HG02763 (cell line): ENCODE results near the gene TECPR2.
"Not testable (repeated sequence)": the region's sequence is repeated elsewhere in the genome, so short reads cannot be mapped to it uniquely, and the experiment has no call there.

ENCODE experiments used
- ATAC-seq: cut with Tn5 transposase; IDR thresholded peaks from one replicate; pipeline ENCODE4 v1.9.1; 2021; ENCODE audit warnings: mild to moderate bottlenecking, moderate library complexity; ENCODE audit not compliant: unreplicated experiment

TECPR2 gene

DNA sequence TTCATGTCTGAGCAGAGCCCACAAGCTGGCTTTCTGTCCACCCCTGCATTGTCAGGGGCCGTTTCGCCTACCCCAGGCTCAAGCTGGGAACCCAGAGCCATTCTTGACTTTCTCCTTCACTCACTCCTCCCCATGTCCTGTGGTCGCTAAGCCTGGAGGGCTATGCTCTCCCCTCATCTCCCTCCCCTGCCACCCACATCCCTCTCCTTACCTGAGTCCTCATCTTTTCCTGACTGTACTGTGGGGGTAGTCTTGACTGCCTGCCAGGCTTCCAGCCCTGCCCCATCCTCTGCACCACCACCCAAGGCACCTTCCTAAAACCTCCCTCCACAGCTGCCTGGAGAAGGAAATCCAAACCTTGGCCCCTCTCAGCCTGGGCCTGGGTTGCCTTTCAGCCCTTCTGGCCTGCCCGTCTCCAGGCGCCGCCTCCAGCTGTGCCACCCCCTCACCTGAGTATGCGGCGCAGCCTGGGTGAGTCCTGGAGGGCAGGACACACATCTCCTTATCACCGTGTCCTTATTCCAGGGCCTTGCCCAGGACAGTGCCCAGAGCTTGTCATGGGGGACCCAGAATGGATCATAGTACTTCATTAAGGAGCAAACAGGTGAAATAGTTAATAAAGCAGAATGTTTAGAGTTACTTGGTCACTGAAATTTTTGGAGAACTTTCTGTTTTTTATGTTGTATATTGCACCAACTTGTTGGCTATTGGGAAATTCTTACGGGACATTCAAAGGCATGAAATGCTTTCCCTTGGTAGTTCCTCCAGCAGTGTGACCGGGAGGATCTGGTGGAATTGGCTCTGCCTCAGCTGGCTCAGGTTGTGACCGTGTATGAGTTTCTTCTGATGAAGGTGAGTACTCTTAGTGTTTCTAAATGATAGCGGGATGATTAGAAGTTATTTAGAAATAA, 28.7 kb upstream of the TECPR2 start:
- ATAC-seq, result no peak

DNA sequence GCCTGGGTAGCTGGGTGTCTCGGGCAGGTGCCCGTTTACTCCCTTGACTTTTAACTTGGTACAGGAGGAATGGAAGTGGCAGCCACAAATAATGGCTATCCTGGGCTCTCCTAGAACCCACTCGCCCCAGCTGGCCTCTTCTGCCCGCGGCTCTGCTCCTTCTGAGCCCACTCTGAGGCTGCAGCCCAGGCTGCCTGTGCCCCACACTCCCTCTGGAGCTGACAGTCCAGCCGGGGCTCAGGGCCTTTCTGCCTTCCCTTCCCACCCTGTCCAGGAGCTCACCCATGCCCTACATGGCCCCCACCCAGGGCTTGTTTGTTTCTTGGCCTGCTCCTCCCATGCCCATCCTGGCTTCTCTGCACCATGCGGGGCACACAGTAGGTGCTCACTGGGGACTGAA, 27.6 kb upstream of the TECPR2 start:
- no peak for ATAC-seq

DNA sequence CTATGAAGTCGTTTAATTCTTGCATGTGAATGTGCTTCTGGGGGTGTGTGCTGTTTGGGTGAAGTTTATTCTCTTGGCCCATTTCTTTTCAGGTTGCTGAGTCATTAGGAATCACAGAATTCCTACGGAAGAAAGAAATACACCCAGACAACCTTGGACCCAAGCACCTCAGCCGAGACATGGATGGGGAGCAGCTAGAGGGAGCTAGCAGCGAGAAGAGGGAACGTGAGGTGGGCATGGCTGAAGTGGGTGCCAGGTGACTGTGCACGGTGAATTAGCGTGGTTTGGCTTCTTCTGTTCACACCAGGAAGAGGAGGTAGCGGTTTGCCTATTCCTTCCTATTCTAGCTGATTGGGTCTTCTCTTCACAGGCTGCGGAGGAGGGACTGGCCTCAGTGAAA, 24.0 kb upstream of the TECPR2 start:
- ATAC-seq, result no peak

DNA sequence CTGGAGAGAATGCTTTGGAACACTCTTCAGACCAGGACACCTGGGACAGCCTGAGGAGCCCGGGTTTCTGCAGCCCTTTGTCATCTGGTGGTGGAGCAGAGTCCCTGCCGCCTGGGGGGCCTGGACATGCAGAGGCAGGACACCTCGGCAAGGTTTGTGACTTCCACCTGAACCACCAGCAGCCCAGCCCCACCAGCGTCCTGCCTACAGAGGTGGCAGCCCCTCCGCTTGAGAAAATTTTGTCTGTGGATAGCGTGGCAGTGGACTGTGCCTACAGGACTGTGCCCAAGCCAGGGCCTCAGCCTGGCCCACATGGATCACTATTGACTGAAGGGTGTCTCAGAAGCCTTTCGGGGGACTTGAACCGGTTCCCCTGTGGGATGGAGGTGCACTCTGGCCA, 21.2 kb upstream of the TECPR2 start:
- ATAC-seq, result no peak

DNA sequence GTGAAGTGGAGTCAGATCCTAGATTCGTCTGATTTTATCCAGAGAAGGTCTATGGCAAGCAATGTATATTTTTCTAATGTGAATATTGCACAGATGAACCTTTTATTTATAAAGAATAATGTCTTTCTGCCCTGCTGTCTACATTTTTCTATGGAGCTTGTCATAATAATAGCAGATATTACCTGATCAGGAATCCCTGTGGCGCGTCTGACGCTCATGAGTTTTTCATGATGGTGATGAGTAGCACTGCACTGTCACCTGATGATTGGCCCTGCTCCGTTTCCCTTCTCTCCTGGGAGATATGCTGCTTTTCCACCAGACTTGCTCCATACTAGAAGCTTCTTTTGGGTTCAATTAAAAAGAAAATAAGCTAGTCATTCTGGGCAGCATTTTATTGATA, 20.5 kb upstream of the TECPR2 start:
- no peak for ATAC-seq

DNA sequence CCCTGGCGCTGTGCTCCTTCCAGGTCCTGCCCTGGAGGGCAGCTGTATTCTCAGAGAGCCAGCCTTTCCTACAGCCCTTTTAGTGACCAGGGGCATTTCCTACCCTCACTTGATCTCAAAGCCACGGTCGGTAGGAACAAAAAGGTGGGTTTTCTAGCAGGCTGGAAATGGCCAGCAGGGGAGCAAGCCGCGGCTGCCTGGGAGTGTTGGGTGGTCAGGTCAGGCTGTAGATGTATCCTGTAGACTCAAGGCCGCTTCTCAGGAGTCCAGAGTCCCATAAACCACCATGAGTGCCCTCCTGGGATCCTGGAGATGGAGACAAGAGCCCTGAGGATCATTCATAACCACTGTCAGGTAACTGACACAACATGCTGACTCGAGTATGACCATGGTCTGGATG, 18.7 kb upstream of the TECPR2 start:
- no peak for ATAC-seq

DNA sequence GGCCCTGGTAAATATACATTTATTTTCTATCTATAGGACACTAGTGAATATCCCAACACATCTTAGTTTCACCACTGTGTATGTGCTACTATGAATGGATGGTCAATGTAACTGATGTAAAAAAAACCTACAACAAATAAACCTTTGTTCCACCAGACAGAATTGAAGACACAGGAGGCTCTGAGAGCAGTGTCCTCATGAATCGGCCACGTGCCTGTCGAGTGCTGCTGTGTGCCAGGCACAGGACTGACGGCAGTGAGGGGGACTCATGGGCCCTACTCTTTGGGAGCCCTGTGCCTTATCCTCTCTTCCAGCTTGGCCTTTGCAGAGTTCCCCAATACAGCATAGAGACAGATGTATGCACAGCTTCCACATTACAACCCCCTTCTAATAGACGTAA, 18.3 kb upstream of the TECPR2 start:
- no peak for ATAC-seq

DNA sequence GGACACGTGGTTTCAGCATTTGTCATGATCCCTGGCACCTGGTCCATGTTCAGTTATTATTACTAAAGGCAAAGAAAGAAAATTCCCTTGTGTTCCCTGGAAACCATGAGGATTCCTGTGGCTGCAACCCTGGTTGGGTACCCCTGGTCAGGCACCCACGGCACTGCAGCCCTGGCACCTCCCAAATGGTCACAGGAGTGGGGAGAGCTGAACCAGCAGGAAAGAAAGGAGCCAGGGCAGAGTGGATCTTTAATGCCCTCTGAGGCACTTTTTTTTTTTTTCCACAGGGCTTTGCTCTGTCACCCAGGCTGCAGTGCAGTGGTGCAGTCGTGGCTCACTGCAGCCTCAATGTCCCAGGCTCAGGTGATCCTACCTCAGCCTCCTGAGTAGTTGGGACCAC, 17.5 kb upstream of the TECPR2 start:
- ATAC-seq, result no peak

DNA sequence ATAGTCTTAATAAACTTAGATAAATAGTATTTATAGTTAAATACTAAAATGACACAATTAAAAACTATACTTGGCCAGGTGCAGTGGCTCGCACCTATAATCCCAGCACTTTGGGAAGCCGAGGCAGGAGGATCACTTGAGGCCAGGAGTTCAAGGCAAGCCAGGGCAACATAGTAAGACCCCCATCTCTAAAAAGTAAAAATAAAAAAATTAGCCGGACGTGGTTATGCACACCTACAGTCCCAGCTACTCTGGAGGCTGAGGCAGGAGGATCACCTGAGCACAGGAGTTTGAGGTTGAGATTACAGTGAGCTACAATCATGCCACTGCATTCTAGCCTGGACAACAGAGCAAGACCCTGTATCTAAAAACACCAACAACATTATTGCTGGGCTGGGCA, 16.1 kb upstream of the TECPR2 start:
- ATAC-seq, result no peak

DNA sequence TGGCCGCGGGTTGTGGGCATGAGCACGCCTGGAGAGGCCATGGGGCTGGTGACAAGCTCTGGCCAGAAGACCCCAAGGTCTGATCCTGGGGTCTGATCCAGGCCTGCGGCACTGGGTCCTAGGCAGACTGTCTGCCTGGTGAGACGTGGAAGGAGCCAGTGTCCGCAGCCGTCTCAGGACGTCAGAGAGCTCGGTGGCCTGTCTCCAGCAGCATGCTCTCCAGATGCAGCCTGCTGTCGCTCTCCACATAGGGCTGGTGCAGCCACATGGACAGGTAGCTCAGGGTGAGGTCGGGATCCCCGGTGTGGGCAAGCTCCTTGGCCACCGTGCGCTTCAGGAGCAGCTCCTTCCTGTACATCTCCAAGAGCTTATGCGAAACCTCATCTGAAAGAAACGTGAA, 14.4 kb upstream of the TECPR2 start:
- no peak for ATAC-seq

DNA sequence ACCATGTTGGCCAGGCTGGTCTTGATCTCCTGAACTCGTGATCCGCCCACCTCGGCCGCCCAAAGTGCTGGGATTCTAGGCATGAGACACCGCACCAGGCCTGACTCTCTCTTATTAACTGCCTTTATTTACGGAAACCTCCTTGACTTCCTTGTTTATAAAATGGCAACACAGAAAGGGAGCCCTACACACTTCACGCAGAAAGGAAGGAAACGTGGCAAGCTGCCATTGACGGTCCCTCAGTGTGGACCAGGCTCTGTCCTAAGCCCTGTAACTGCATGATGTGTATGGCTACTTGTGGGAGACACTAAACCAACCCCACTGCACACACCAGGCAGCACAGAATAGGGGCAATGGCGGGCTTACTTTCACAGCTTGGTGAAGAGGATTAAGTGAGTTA, 11.7 kb upstream of the TECPR2 start:
- ATAC-seq, result no peak

DNA sequence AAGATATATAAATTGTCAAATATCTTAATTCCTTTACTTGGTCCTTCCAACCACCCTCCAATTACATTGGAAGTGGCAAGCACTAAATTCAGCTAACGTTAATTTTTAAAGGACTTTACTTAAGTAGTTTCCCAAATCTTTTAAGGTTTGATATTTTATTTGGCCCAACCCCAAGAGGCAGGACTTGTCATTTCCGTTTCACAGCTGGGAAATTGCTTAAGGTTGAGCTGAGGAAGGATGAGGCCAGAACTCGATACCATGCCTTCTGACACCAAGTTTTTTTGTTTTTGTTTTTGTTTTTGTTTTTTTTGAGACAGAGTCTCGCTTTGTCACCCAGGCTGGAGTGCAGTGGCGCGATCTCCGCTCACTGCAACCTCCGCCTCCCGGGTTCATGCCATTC, 11.1 kb upstream of the TECPR2 start:
- ATAC-seq, result not testable (repeated sequence)

DNA sequence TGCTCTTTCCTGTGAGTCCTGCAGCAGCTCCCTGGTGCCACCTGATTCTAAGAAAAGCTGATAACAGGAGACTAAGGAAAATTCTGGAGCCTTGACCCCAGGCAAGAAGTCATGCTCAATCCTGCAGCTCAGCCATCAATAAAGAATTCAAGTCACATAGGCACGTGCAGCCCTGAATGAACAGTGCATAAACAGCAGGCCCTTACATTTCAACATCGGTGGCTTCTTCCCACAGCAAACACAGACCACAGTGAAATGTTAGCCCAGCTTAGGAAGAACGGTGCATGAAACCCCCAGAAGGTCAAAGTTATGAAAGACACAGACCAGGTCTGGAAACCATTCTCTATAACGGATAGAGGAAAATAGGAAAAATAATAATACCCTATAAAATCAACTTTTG, 10.5 kb upstream of the TECPR2 start:
- no peak for ATAC-seq

DNA sequence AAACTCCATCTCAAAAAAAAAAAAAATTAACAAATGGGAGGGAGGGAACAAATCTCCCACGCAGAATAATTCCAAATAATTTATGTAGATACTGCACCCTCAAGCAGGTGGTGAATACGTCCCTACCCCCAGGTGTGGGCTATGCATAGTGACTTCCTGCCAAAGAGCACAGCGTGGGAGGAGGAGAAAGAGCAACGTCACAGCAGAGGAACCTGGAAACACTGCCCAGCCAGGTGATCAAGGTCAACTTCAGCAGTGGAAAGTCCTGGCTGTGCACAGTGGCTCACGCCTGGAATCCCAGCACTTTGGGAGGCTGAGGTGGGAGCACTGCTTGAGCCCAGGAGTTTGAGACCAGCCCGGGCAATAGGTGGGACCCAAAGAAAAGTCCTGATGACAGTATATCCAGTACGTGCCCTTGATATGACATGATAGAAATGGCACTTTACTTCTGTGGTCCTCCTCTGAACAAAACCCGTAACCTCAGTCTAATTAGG, 9.6 kb upstream of the TECPR2 start:
- ATAC-seq, result no peak

DNA sequence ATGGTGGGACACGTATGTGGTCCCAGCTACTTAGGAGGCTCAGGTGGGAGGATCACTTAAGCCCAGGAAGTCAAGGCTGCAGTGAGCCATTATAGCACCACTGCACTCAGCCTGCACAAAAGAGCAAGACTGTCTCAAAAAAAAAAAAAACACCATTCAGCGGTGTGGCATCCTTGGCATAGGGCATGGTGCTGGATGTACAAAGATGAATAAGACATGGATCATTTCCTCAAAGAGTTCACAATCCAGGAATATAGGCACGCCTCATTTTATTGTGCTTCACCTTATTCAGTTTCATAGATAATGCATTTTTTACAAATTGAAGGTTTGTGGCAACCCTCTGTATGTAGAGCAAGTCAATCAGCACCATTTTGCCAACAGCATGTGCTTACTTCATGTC, 6.5 kb upstream of the TECPR2 start:
- ATAC-seq, result no peak

DNA sequence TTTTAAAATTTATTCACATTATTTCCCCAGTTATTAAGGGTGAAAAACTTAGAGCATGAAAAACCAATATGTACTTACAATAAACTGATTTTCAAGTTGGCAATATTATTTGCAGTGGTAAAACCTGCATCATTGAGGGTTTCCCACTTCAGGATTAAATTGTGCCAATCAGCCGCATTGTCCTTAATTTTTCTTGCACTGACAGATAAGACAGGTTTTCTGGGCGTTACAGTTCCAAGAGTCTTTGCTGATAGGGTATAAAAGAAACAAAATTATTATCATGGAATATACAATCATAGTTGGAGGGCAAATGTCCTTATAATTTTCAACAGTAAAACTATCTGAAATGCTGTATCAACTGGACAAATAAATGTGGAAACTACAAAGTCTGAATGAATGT, 3.4 kb upstream of the TECPR2 start:
- ATAC-seq, result no peak

DNA sequence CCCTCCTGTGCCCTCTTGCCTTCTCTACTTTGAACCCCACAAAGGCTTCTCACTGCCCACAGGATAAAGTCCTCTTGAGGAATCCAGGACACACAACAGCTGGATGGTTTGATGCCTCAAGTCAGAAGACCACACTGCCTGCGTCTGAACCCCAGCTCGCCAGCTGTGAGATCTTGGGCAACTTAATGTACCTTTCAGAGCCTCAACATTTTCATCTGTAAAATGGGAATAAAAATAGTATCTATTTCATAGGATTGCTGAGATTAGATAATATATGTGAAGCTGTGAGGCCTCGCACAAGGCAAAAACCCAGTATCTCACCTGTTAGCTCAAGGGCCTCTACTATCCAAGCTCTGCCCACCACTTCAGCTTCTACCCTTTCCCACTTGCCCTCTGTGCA, 2.4 kb upstream of the TECPR2 start:
- ATAC-seq, result no peak

DNA sequence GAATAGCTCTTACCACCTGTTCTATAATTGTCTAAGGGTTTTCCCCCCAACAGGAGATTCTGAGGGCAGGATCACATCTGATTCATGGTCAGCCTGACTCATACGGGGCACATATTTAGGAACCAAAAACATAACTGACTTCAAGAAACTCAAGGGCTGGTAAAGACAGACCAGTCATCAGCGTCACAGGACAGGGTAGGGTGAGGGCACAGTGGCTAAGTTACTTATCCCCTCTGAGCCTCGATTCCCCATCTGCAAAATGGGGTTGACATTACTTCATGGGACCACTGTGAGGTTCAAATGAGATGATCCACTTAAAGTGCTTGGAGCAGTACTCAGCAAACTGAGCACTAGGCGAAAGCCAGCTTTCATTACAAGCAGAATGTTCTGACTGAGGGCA, 657 bp upstream of the TECPR2 start:
- ATAC-seq, result peak; percentile 38

DNA sequence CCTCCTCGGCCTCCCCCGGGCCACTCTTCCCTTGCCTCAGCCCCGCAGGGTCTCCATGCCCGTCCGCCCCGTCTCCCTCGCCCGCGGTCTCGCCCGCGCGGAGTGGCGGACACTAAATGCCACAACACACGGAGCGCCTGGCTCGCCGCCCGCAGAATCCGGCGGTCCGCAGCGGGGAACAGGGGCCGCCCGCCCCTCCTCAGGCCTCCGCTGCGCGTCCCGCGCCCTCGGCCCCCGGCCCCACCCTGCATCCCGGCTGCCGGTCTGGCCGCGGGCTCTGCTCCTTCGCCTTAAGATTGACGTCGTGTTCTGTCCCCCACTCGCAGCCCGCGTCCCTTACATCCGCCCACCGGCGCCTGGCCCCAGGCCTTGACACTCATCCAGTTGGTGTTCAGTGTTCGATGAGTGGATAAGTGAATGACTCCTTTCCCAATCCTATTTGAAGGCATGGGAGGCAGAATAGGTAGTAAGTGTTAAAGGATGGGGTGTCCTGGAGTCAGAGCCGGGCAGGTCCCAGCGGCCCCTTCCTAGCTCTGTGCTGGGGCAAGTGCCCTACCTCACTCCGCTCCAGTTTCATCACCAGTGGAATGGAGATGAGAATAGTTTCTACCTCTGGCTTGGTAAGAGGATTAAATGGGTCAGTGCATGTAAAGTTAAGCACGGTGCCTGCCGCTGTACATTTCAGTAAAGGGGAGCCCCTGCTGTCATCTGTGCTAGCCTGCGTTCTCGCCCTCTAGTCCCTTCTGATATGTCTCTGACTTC, 622 bp downstream of the TECPR2 start:
- peak; percentile 17 for ATAC-seq

DNA sequence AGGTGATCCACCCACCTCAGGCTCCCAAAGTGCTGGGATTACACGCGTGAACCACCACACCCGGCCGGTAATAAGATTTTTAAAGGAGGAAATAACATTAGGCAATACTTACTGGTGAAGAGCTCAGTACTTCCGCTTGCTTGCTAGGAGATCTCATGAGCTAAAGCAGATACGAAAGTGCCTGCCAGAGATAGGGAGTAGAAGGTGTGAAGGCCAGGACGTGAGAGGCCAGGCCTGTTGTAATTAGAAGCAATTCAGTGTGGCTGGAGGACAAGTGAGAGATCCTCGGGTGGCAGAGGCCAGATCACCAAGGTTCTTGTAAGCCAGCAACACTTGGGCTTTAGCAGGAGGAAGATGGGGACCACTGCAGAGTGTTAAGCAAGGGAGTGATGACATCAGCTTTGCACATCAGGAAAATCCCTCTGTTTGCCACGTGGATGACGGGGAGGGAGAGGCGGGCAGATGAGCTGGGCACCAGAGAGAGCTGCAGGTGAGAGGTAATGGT, 7.6 kb downstream of the TECPR2 start:
- no peak for ATAC-seq

DNA sequence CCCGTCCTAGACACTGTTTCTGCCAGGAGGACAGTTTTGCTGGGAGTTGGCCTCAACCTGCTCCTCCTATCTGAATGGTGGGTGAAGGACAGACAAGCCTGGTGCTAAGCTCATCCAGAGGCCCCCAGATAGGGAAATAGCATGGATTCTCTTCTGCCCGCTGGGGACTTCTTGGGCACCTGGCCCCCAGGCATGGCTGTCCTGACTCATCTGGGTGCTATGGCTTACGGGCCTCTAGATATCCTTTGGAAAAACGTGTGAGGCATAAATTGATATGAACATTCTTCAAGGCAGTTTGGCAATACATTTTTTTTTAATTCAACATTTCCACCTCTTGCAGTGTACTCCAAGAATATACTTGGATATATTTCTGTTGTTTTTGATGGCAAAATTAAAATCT, 8.6 kb downstream of the TECPR2 start:
- no peak for ATAC-seq

DNA sequence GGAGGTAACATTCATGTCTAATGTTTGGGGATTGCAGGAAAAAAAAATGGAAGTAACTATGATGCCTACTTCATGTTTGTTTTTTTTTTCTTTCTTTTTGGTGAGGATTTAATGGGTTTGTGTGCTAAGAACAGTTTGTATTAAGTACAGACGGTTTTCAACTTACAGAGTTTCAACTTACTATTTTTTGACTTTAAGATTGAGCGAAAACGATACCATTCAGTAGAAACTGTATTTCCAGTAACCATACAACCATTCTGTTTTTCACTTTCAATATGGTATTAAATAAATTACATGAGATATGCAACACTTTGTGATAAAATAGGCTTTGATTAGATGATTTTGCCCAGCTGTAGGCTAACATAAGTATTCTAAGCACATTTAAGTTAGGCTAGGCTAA, 10.4 kb downstream of the TECPR2 start:
- ATAC-seq, result no peak
